Fibroblast of skin of scalp (primary cell): ENCODE data around the gene TLDC2.
"Not testable (repeated sequence)": the region's sequence is repeated elsewhere in the genome, so short reads cannot be mapped to it uniquely, and the experiment has no call there.

Experiments
- DNase-seq: peaks from one replicate; pipeline ENCODE4 v3.0.0-alpha.2; 2013

TLDC2 gene

GRCh38 chr20:36871640-36872570 is 4.0 kb upstream of the TLDC2 start:
- no peak for DNase-seq

GRCh38 chr20:36872852-36873251 is 3.1 kb upstream of the TLDC2 start:
- no peak for DNase-seq

GRCh38 chr20:36873498-36874189 is 2.3 kb upstream of the TLDC2 start:
- no peak for DNase-seq

GRCh38 chr20:36875093-36875492 is 845 bp upstream of the TLDC2 start:
- DNase-seq: not testable (repeated sequence)

- DNase-seq: no peak
Observed at GRCh38 chr20:36876473-36876833, 515 bp downstream of the TLDC2 start.

GRCh38 chr20:36878941-36879340 is 3.0 kb downstream of the TLDC2 start:
- no peak for DNase-seq

GRCh38 chr20:36880741-36881250 is 4.9 kb downstream of the TLDC2 start:
- no peak for DNase-seq

- no peak for DNase-seq
Observed at GRCh38 chr20:36881331-36881730, 5.4 kb downstream of the TLDC2 start.

GRCh38 chr20:36881888-36882287 is 6.0 kb downstream of the TLDC2 start:
- DNase-seq: no peak

GRCh38 chr20:36883977-36884535 is 8.1 kb downstream of the TLDC2 start:
- no peak for DNase-seq

GRCh38 chr20:36885356-36885755 is 9.4 kb downstream of the TLDC2 start:
- no peak for DNase-seq

- peak; percentile 75 for DNase-seq
Observed at GRCh38 chr20:36886859-36887751, 11.2 kb downstream of the TLDC2 start.

- peak; percentile 25 for DNase-seq
Observed at GRCh38 chr20:36887752-36888090, 11.8 kb downstream of the TLDC2 start.

- no peak for DNase-seq
Observed at GRCh38 chr20:36888880-36889516, 13.1 kb downstream of the TLDC2 start.

- no peak for DNase-seq
Observed at GRCh38 chr20:36890586-36890985, 14.6 kb downstream of the TLDC2 start.

- no peak for DNase-seq
Observed at GRCh38 chr20:36891211-36891610, 15.3 kb downstream of the TLDC2 start.

- DNase-seq: no peak
Observed at GRCh38 chr20:36893801-36894200, 17.9 kb downstream of the TLDC2 start.

- no peak for DNase-seq
Observed at GRCh38 chr20:36895036-36895435, 19.1 kb downstream of the TLDC2 start.

GRCh38 chr20:36904690-36905089 is 28.8 kb downstream of the TLDC2 start:
- DNase-seq: no peak

- DNase-seq: not testable (repeated sequence)
Observed at GRCh38 chr20:36905566-36905965, 29.6 kb downstream of the TLDC2 start.

GRCh38 chr20:36906086-36906485 is 30.1 kb downstream of the TLDC2 start:
- DNase-seq: not testable (repeated sequence)

GRCh38 chr20:36908603-36909002 is 32.7 kb downstream of the TLDC2 start:
- DNase-seq: no peak
